Measurements from ENCODE around the gene JOSD1. TPM values are rescaled to one million over a fixed set of nuclear protein-coding genes. Genes with fewer than 3 reads are reported as not detected.

JOSD1 gene
- total RNA-seq, 1 donor from 2014 or later: 106 TPM

DNA sequence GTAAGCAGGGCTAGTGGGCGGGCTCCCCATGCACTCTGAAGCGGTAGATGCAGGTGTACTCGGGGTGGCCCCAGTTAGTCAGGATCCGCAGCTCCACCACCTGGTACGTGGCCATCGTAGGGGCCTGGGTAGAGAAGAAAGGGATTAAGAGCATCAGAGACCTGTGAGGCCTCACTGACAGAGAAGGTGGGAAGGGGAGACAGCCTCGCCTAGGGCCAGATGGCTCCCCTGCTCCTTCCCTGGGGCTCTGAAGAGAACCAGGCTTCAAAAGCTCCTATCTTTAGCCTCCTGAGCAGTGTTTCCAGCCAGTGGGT lies 35.5 kb upstream of the JOSD1 start:
- Histone ChIP-seq H3K36me3 (peaks cover 0 to 56% of the 10 kb centered on the region in 2 donors), H3K4me1 (peaks cover 16% of the 10 kb centered on the region), H3K27me3 (no peaks in the 10 kb centered on the region), H3K27ac (no peak overlapping the region), H3K4me3 (no peak overlapping the region), H3K9me3 (no peaks in the 10 kb centered on the region)
- TF ChIP-seq POLR2A (IDR thresholded peaks at IDR 0.05): no peak
- TF ChIP-seq POLR2AphosphoS5 (IDR thresholded peaks at IDR 0.05; ENCODE audit: insufficient read depth in 1 of 2, low read depth in 1 of 2): no peak
- TF ChIP-seq, protein P1, sequence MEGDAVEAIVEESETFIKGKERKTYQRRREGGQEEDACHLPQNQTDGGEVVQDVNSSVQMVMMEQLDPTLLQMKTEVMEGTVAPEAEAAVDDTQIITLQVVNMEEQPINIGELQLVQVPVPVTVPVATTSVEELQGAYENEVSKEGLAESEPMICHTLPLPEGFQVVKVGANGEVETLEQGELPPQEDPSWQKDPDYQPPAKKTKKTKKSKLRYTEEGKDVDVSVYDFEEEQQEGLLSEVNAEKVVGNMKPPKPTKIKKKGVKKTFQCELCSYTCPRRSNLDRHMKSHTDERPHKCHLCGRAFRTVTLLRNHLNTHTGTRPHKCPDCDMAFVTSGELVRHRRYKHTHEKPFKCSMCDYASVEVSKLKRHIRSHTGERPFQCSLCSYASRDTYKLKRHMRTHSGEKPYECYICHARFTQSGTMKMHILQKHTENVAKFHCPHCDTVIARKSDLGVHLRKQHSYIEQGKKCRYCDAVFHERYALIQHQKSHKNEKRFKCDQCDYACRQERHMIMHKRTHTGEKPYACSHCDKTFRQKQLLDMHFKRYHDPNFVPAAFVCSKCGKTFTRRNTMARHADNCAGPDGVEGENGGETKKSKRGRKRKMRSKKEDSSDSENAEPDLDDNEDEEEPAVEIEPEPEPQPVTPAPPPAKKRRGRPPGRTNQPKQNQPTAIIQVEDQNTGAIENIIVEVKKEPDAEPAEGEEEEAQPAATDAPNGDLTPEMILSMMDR (IDR thresholded peaks at IDR 0.05): no peak
- intact Hi-C loops (cut with DNase I): no loop called here
- no peak for DNase-seq (ENCODE audit: extremely low spot score in 2 of 2)

DNA sequence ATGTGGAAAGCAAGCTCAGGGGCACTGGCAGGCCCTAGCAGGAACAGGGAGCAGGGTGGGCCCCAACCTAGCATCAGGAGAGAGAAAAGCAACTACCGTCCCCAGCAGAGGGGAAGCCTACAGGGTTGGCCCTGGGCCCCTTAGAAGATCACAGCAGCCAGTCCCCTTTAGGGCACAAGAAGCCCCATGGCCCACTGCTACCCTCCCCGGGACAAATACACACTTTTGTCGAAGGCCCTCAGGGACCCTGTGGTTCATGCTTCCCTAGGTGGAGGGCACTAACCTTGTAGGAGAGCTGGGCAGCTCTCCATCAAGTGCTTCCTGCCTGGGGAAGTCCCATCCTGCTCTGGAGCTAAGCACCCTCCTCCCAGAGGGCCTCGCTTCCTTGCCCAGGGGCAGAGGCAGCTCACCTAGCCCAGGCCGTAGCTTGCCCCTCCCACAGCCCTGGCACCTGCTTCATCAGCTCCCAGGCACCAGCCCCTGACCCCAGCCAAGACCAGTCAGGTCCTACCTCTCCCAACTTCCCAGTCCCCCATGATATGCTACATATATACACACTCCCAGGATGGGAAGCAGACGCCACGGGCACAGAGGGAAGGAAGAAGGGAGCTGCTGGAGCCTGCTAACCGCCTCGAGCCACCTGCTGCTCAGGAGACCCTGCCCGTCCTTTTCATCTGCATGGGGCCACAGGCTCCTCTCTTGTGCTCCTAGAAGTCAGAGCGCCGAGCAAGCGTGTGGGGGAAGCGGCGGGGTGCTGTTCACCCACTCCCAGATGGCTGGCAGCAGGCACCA lies 34.9 kb upstream of the JOSD1 start:
- Histone ChIP-seq H3K4me1 (peaks cover 16% of the 10 kb centered on the region), H3K27me3 (no peaks in the 10 kb centered on the region), H3K9me3 (no peaks in the 10 kb centered on the region), H3K4me3 (no peak overlapping the region), H3K36me3 (peaks cover 0 to 54% of the 10 kb centered on the region in 2 donors), H3K27ac (no peak overlapping the region)
- DNase-seq (ENCODE audit: extremely low spot score in 2 of 2): no peak
- intact Hi-C loops (cut with DNase I): no loop called here
- TF ChIP-seq, protein P1 (IDR thresholded peaks at IDR 0.05): no peak

DNA sequence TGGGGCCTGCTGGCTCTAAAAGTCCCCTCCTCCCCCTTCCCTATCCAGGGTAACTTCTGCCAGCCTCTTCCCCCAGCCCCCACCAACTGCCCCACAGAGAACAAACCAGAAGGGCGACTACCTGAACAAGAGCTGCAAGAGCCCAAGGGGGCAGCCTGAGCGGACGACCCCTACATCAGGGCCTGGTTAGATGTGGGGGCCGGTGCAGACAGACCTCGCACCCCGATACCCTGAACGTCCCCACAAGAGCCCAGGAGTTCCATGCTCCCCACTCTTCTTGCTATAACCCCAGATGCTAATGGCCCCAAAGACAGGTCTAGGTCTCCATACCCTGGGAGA lies 34.4 kb upstream of the JOSD1 start:
- H3K4me3 ChIP-seq: no peak overlapping the region
- peaks cover 16% of the 10 kb centered on the region for H3K4me1 ChIP-seq
- H3K9me3 ChIP-seq: no peaks in the 10 kb centered on the region
- H3K36me3 ChIP-seq: peaks cover 0 to 54% of the 10 kb centered on the region in 2 donors
- DNase-seq (ENCODE audit: extremely low spot score in 2 of 2): no peak
- H3K27me3 ChIP-seq: no peaks in the 10 kb centered on the region
- no peak for TF ChIP-seq POLR2A (IDR thresholded peaks at IDR 0.05)
- TF ChIP-seq, protein P1 (IDR thresholded peaks at IDR 0.05): no peak
- no peak for TF ChIP-seq POLR2AphosphoS5 (IDR thresholded peaks at IDR 0.05; ENCODE audit: insufficient read depth in 1 of 2, low read depth in 1 of 2)
- intact Hi-C loops (cut with DNase I): no loop called here
- no peak overlapping the region for H3K27ac ChIP-seq

DNA sequence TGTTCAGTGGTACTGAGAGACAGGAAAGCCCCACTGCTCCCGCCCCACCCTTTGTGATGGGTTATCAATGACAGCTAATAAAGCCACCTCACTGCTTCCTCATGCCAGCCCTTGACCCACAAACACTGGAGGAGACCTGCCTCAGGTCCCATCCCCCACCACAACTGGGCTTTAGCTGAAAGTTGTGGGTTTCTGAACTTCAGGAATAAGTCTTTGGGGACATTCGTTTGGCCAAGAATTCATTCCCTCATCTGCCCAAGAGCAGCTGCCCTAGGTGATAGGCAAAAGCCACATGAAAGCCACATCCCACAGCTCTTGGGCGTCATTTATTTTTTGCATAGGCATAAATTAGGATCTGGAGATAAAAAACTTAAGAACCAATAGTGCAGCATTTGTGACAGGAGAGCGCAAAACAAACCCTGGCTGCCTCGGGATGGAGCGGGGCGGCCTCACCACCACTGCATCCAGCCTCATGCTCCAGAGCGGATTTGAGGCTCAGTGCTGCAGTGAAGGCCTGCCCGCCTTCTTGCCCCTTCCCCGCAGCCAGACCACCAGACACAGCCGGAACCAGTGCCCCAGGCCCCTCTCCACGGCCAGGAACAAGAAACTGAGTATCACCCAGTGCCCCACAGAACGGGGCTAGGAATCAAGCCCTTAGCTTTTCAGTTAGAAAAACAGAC lies 33.8 kb upstream of the JOSD1 start:
- no peak overlapping the region for H3K4me3 ChIP-seq
- H3K36me3 ChIP-seq: peaks cover 0 to 54% of the 10 kb centered on the region in 2 donors
- H3K27me3 ChIP-seq: no peaks in the 10 kb centered on the region
- peaks cover 16% of the 10 kb centered on the region for H3K4me1 ChIP-seq
- no peak overlapping the region for H3K27ac ChIP-seq
- H3K9me3 ChIP-seq: no peaks in the 10 kb centered on the region
- no peak for TF ChIP-seq POLR2AphosphoS5 (IDR thresholded peaks at IDR 0.05; ENCODE audit: insufficient read depth in 1 of 2, low read depth in 1 of 2)
- TF ChIP-seq, protein P1 (IDR thresholded peaks at IDR 0.05): no peak
- TF ChIP-seq POLR2A (IDR thresholded peaks at IDR 0.05): no peak
- intact Hi-C loops (cut with DNase I): no loop called here
- no peak for DNase-seq (ENCODE audit: extremely low spot score in 2 of 2)

DNA sequence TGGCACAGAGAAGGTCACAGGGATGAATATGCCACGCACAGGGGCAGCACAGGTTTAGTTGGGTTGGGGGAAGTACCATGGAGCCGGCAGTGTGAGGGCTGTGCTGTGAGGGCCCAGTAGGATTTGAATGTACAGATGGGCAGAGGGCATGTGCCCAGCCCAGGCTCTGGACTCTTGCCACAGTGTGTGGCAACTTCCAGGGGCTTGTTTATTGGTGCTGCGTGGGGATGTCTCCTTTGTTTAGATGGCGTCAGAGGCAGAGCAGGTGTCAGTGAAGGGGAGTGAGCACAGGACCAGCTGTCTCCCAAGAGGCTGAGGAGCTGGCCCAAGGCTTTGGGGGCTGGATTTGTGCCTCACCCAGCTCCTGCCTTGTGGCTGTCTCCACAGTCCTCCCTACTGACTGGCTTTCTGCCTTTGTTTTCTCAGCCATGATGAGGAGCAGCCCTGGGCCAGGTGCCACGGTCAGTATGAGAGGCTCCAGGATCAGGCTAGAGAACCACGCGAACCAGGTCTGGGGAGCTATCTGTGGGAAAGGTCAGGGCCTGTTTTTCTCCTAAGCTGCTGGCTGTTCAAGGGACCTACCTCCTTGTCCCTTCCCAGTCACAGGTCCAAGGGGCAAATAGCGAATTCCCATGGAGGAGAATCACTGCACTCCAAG lies 33.1 kb upstream of the JOSD1 start:
- DNase-seq (ENCODE audit: extremely low spot score in 2 of 2): no peak
- no peak for TF ChIP-seq POLR2A (IDR thresholded peaks at IDR 0.05)
- TF ChIP-seq POLR2AphosphoS5 (IDR thresholded peaks at IDR 0.05; ENCODE audit: insufficient read depth in 1 of 2, low read depth in 1 of 2): no peak
- TF ChIP-seq, protein P1 (IDR thresholded peaks at IDR 0.05): no peak
- no peaks in the 10 kb centered on the region for H3K9me3 ChIP-seq
- H3K27ac ChIP-seq: no peak overlapping the region
- no peaks in the 10 kb centered on the region for H3K27me3 ChIP-seq
- H3K4me3 ChIP-seq: no peak overlapping the region
- H3K4me1 ChIP-seq: peaks cover 16% of the 10 kb centered on the region
- intact Hi-C loops (cut with DNase I): no loop called here
- H3K36me3 ChIP-seq: peaks cover 0 to 54% of the 10 kb centered on the region in 2 donors

Data from vagina (tissue), 2 donors.